ENCODE measurements around the gene GPC5.

GRCh38 chr13:91523116-91523515 is 124.7 kb downstream of the GPC5 start:
- TF ChIP-seq SUZ12 (IDR thresholded peaks at IDR 0.05) (no peak), SP1 (IDR thresholded peaks at IDR 0.05) (no peak), CTBP1 (IDR thresholded peaks at IDR 0.05; ENCODE audit: borderline replicate concordance) (no peak)

Measured in HEK293T (cell line).